Activated CD4-positive, alpha-beta T cell treated with anti-CD3 and anti-CD28 coated beads, Interleukin-2, amount 50 U/mL, for 1 hour (primary cell): ENCODE measurements around the gene KIAA1614.

Source experiments
- DNase-seq: peaks from one replicate; pipeline ENCODE4 v3.0.0-alpha.2; 2020

KIAA1614 gene

GRCh38 chr1:180907313-180908055 is 5.2 kb upstream of the KIAA1614 start:
- DNase-seq: no peak

- DNase-seq: no peak
These were observed 4.5 kb upstream of the KIAA1614 start for GRCh38 chr1:180908074-180908765.

GRCh38 chr1:180909005-180909414 is 3.7 kb upstream of the KIAA1614 start:
- DNase-seq: no peak

GRCh38 chr1:180909462-180909976 is 3.2 kb upstream of the KIAA1614 start:
- DNase-seq: no peak

GRCh38 chr1:180911640-180912191 is 981 bp upstream of the KIAA1614 start:
- no peak for DNase-seq

GRCh38 chr1:180912211-180912800 is 391 bp upstream of the KIAA1614 start:
- no peak for DNase-seq

GRCh38 chr1:180915426-180915965 is 2.8 kb downstream of the KIAA1614 start:
- no peak for DNase-seq

GRCh38 chr1:180916012-180916770 is 3.5 kb downstream of the KIAA1614 start:
- no peak for DNase-seq

- DNase-seq: no peak
These were observed 4.1 kb downstream of the KIAA1614 start for GRCh38 chr1:180916771-180917170.

GRCh38 chr1:180917306-180918065 is 4.8 kb downstream of the KIAA1614 start:
- DNase-seq: no peak

- DNase-seq: no peak
These were observed 5.8 kb downstream of the KIAA1614 start for GRCh38 chr1:180918519-180918918.

- DNase-seq: no peak
These were observed 6.5 kb downstream of the KIAA1614 start for GRCh38 chr1:180919183-180919700.

- DNase-seq: no peak
These were observed 7.5 kb downstream of the KIAA1614 start for GRCh38 chr1:180920193-180920592.

- DNase-seq: no peak
These were observed 8.0 kb downstream of the KIAA1614 start for GRCh38 chr1:180920702-180921101.

GRCh38 chr1:180921386-180921785 is 8.7 kb downstream of the KIAA1614 start:
- no peak for DNase-seq

GRCh38 chr1:180921891-180922630 is 9.4 kb downstream of the KIAA1614 start:
- DNase-seq: no peak

- DNase-seq: no peak
These were observed 9.9 kb downstream of the KIAA1614 start for GRCh38 chr1:180922631-180923015.

GRCh38 chr1:180923021-180923841 is 10.5 kb downstream of the KIAA1614 start:
- no peak for DNase-seq

GRCh38 chr1:180923887-180924286 is 11.2 kb downstream of the KIAA1614 start:
- DNase-seq: no peak

- no peak for DNase-seq
These were observed 12.2 kb downstream of the KIAA1614 start for GRCh38 chr1:180924939-180925338.
